HG02588 (cell line): ENCODE data around the gene TPSD1.
"Not testable (repeated sequence)": the region's sequence is repeated elsewhere in the genome, so short reads cannot be mapped to it uniquely, and the experiment has no call there.

Experiments
- ATAC-seq: cut with Tn5 transposase; IDR thresholded peaks from one replicate; pipeline ENCODE4 v1.9.1; 2021; ENCODE audit warnings: mild to moderate bottlenecking, moderate library complexity; ENCODE audit not compliant: unreplicated experiment

The TPSD1 gene

DNA sequence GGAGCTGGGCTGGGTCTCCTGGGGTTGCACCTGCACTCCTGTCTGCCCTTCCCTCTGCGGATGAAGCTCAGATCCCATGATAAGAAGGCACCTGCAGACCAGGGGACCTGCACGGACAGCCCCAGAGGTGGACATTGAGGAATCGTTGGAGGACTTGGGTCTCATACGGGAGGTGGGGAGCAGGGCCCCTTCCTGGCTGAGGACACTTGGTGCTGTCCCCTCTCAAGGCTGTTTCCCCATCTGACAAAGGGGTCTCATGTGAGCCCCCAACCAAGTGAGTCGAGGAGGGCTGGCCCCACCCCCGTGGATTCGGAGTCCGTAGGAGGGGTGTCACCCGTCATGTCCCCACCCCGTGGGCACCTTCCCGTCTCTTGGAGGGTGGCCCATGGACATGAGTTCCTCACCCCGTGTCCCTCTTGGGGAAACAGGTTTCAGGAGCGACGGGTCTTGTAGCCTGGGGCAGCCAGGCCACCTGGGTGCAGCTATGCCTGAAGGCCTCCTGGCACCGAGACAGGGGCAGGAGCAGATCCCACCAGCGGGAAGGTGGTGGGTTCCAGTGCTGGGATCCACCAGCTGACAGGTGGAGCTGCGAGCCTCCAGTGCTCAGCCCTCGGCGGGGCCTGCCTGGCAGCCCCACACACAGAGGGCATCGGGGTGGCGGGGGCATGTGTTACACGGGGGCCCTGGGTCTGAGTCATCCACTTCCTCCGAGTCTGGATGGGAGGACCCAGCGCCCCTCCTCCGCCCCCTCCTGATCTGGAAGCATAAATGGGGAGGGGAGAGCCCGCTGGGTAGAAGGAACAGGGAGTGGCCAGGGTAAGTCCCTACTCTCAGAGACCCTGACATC lies at the start of gene TPSD1:
Gene TPSD1 (plus strand): TSS at position 794 of the 847 bp plus-strand sequence. CDS start 212 bp downstream, outside the sequence.
- ATAC-seq = not testable (repeated sequence)

DNA sequence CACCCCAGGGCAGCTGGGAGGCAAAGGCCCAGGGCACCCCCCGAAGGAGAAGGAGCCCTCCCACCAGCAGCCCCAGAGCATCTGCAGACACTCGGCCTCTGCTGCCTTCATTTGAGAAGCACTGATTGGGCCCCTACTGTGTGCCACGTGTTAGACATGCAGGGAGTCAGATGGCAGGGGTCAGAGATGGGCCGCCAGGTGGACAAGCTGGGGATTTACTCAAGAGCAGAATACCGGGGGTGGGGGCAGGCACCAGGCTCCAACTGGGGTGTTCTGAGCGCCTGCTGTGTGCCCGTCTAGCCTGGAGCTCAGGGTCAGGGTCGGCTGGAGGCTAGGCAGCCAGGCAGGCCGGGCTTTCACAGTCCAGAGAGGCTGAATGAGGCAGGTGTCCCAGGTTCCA lies 49.5 kb upstream of the TPSD1 start:
- no peak for ATAC-seq

GRCh38 chr16:1206786-1207185 lies 49.1 kb upstream of the TPSD1 start:
- no peak for ATAC-seq

DNA sequence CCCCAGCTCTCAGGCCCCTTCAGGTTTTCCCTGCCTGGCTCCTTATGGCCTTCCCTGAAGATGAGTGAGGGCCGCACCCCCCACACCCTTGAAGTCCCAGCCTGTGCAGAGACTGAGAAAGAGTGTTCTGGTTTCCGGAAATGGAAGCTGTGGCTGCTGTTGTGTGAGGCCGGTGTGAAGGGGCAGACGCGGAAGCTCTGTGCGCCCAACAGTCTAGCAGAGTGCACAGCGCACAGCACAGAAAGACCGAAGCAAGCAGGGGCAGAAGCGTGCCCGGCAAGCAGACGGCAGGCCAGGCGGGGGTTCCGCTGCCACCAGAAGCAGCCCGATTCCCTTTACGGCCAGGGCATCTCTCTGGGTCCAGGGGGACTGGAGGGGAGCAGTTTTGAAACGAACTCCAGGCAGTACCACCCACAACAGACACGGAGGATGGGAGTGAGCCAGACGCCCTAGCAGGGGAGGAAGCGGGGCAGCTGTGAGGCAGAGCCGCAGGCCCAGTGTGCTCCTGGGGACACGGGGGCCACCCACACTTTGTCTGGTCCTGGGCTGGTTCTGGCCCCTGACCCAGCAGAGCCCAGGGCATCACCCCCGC lies 47.5 kb upstream of the TPSD1 start:
- no peak for ATAC-seq

GRCh38 chr16:1209081-1209480 lies 46.8 kb upstream of the TPSD1 start:
- ATAC-seq = no peak

DNA sequence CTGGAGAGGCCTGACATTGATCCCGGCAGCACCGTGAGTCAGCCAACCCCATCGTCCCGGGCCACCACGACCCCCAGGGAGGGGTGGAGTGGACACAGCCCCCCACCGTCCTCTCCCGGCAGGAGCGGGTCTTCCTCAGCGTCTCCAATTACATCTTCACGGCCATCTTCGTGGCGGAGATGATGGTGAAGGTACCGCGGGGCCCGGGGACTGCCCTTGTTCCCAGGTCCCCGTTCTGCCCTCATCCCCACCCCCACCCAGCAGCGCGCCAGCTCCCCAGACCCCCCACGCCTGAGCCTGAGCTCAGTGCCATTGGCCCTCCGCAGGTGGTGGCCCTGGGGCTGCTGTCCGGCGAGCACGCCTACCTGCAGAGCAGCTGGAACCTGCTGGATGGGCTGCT lies 45.4 kb upstream of the TPSD1 start:
- ATAC-seq = no peak

DNA sequence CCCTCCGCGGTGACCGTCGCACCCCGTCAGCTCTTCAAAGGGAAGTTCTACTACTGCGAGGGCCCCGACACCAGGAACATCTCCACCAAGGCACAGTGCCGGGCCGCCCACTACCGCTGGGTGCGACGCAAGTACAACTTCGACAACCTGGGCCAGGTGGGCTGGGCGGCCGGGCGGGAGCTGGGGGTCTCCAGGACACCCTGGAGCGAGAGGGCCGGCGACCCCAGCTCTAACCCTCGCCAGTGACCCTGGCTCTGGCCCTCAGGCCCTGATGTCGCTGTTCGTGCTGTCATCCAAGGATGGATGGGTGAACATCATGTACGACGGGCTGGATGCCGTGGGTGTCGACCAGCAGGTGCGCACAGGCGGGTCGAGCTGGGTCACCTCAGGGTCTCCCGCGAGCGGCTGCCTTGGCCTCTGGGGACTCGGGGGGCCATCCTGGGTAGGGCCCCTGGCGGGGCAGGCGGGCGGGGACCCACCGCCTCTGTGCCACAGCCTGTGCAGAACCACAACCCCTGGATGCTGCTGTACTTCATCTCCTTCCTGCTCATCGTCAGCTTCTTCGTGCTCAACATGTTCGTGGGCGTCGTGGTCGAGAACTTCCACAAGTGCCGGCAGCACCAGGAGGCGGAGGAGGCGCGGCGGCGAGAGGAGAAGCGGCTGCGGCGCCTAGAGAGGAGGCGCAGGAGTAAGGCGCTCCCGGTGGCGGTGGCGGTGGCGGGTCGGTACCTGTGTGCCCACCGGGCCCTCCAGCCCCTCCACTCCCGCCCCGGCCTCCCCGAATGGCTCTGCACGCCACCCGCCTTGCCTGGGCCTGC lies 44.2 kb upstream of the TPSD1 start:
- no peak for ATAC-seq

GRCh38 chr16:1212616-1213194 lies 43.2 kb upstream of the TPSD1 start:
- no peak for ATAC-seq

DNA sequence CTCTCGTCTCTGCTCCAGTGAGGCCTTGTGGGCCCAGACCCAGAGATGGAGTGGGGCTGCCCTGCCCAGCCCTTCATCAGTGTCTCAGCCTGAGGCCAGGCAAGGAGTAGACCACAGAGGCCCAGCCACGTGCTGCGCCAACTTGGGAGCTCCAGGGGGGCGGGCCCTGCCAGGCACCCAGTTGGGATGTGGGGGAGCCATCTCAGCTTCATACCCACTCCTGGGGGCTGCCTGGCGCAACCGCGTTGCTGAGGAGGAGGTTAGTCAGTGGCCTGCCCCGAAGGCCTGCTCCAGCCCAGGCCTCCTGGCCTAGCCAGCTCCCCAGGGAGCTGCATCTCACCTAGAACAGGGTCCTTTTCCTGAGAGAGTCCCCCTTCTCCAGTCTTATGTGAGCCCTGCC lies 42.6 kb upstream of the TPSD1 start:
- no peak for ATAC-seq

DNA sequence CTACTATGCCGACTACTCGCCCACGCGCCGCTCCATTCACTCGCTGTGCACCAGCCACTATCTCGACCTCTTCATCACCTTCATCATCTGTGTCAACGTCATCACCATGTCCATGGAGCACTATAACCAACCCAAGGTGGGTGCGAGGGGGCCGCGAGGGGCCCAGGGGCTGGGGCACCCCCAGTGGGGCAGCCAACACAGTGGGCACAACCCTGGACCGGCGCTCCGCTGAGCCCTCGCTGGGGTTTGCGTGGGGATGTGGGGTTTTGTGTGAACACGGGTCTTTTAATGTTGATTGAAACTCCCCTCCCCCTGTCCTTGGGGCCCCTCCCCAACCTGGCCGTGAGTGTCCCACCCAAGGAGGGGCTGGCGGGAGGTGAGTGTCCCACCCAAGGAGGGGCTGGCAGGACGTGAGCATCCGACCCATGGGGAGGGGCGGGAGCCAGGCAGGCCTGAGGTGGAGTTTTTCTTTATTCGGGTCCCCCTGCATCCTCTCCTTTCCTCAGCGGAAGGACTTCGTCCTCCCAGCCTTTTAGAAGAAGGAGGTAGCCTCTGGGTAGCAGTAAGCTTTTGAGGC lies 42.0 kb upstream of the TPSD1 start:
- ATAC-seq = no peak

GRCh38 chr16:1214719-1215118 lies 41.1 kb upstream of the TPSD1 start:
- no peak for ATAC-seq

DNA sequence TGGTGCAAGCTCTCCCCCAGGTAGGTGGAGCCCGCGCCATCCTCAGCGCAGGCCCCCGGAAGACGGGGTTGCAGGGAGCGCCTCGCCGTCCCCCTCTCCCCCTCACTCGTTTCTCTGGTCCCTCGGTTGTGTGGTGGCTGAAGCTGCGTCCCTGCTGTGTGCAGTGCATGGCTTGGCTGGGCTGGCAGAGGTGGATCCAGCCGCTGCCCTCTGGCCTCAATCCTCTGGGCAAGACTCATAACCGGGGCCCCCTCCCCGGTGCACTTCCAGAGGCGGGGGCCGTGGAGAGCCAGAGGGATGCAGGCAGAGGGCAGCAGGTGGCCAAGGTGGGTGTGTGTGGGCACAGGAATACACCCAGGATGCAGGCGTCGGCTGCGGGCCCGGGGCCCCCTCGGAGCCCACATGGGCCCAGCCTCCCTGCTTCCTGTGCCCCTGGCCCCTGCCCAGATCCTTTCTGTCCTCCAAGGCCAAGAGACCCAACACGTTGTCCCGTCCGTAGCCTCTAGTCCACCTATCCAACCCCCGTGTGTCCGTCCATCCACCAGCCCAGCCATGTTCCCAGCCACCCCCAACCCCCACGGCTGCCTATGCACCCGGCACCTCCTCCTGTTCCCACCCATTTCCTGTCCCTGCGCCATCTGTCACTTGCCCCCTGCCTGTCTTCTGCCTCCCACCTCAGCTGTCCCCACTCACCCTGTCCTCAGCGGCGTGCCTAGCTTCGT lies 40.1 kb upstream of the TPSD1 start:
- ATAC-seq = no peak

- ATAC-seq = no peak
Measured at GRCh38 chr16:1216296-1216619, 39.6 kb upstream of the TPSD1 start.

GRCh38 chr16:1216681-1217400 lies 39.0 kb upstream of the TPSD1 start:
- ATAC-seq = no peak

- ATAC-seq = no peak
Measured at GRCh38 chr16:1217526-1217925, 38.3 kb upstream of the TPSD1 start.

DNA sequence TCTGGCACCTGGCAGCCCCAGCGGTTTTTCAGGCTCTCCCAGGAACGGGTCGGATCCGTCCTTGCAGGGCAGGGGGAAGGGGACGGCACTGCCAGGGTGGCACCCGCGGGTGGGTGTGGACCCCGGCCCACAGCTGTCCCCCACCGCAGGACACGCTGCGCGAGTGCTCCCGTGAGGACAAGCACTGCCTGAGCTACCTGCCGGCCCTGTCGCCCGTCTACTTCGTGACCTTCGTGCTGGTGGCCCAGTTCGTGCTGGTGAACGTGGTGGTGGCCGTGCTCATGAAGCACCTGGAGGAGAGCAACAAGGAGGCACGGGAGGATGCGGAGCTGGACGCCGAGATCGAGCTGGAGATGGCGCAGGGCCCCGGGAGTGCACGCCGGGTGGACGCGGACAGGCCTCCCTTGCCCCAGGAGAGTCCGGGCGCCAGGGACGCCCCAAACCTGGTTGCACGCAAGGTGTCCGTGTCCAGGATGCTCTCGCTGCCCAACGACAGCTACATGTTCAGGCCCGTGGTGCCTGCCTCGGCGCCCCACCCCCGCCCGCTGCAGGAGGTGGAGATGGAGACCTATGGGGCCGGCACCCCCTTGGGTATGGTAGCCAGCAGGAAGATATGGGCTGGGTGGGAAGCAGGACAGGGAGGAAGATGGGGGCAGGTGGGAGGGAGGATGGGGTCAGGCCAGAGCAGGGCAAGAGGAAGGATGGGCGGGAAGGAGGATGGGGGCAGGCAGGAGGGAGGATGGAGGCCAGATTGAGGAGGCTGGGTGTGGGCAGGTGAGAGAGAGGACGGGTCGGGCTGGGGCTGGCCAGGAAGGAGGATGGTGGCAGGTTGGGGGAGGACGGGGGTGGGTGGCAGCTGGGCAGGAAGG lies 37.6 kb upstream of the TPSD1 start:
- ATAC-seq = no peak

DNA sequence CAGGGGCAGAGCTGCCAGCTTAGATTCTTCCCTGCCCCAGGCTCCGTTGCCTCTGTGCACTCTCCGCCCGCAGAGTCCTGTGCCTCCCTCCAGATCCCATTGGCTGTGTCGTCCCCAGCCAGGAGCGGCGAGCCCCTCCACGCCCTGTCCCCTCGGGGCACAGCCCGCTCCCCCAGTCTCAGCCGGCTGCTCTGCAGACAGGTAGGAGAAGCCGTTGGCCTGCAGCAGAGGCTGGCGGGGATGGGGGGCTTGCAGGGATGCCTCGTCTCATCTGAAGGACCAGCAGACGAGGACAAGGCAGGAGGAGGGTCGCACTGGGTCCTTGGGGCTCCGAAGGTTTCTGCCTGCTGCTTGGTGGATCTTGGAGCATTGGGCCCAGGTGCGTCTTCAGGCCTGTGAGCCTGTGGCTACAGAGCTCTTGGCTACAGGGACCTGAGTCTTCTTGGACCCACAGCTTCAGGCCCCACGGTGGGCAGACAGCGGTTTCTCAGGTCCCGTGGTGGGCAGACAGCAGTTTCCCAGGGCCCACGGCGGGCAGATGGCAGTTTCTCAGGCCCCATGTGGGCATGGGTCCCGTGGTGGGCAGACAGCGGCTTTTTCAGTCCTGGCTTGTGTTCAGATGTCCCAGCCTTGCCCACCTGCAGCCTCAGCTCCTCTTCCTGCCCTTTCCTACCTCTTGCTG lies 36.8 kb upstream of the TPSD1 start:
- ATAC-seq = no peak

DNA sequence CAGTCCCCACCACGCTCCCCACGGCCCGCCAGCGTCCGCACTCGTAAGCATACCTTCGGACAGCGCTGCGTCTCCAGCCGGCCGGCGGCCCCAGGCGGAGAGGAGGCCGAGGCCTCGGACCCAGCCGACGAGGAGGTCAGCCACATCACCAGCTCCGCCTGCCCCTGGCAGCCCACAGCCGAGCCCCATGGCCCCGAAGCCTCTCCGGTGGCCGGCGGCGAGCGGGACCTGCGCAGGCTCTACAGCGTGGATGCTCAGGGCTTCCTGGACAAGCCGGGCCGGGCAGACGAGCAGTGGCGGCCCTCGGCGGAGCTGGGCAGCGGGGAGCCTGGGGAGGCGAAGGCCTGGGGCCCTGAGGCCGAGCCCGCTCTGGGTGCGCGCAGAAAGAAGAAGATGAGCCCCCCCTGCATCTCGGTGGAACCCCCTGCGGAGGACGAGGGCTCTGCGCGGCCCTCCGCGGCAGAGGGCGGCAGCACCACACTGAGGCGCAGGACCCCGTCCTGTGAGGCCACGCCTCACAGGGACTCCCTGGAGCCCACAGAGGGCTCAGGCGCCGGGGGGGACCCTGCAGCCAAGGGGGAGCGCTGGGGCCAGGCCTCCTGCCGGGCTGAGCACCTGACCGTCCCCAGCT lies 35.7 kb upstream of the TPSD1 start:
- ATAC-seq = no peak
